Measurements from ENCODE around the gene SECISBP2L. TPM values are rescaled to one million over a fixed set of nuclear protein-coding genes. Genes with fewer than 3 reads are reported as not detected.

SECISBP2L gene
- total RNA-seq, 1 experiment from 2014 or later: 24.7 TPM

DNA sequence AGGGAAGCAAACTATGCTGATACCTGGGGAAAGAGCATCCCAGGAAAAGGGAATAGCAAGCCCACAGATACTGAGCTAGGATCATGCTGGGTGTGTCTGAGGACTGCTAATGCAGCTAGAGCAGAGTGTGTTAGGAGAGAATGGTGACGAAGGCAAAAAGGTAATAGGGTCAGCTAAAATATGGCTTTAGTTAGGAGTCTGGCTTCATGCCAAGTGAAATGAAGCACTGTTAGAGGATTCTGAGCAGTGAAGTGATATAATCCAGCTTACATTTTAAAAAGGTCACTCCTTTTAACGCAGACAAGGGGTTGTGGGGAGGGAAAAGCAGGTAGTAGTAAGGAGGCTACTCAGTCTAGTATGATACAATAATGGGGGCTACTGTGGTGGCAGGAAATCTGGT lies 30.4 kb downstream of the SECISBP2L start:
- Histone ChIP-seq H3T11ph (ENCODE audit: low read length) (no peak overlapping the region), H3K23ac (ENCODE audit: insufficient read length, low read depth, low read length) (no peak overlapping the region), H3K27me3 (ENCODE audit: insufficient read depth, low read length) (no peaks in the 10 kb centered on the region), H2BK15ac (ENCODE audit: low read depth, low read length) (no peak overlapping the region), H3K18ac (ENCODE audit: insufficient read length, low read depth, low read length) (no peak overlapping the region), H4K5ac (ENCODE audit: insufficient read length, low read depth, low read length) (no peak overlapping the region), H3K27ac (ENCODE audit: insufficient read length, low read depth, low read length) (no peak overlapping the region), H2BK5ac (ENCODE audit: insufficient read length, low read length) (no peak overlapping the region), H2BK20ac (ENCODE audit: low read depth, low read length, poor library complexity, severe bottlenecking) (no peak overlapping the region), H3K14ac (ENCODE audit: insufficient read depth, low read length) (no peak overlapping the region), H3K79me2 (ENCODE audit: insufficient read depth, low read length) (no peaks in the 10 kb centered on the region), H3K4me1 (ENCODE audit: insufficient read depth, low read length) (no peaks in the 10 kb centered on the region), H2BK12ac (ENCODE audit: insufficient read length, low read depth, low read length) (no peak overlapping the region), H3K23me2 (ENCODE audit: insufficient read length, low read depth, low read length, poor library complexity, severe bottlenecking) (no peaks in the 10 kb centered on the region), H3K9me3 (ENCODE audit: control insufficient read depth, low read depth, low read length) (no peaks in the 10 kb centered on the region), H3K4ac (ENCODE audit: low read depth, low read length) (no peak overlapping the region), H2BK120ac (ENCODE audit: low read depth, low read length, poor library complexity, severe bottlenecking) (no peak overlapping the region), H4K91ac (ENCODE audit: insufficient read length, low read depth, low read length) (no peak overlapping the region), H2AK5ac (ENCODE audit: insufficient read length, low read length) (no peak overlapping the region), H3K4me2 (ENCODE audit: insufficient read depth, insufficient read length, low read length) (no peak overlapping the region), H4K20me1 (ENCODE audit: control insufficient read depth, insufficient read depth, insufficient read length) (no peaks in the 10 kb centered on the region), H2AFZ (ENCODE audit: low read length) (no peak overlapping the region), H3K79me1 (ENCODE audit: insufficient read depth, low read depth, low read length, poor library complexity, severe bottlenecking) (no peaks in the 10 kb centered on the region), H4K8ac (replicated peaks; ENCODE audit: insufficient read length, low read depth, low read length) (no peak overlapping the region), H3K56ac (ENCODE audit: insufficient read length, low read depth, low read length) (no peak overlapping the region), H3K9ac (ENCODE audit: extremely low read depth, insufficient read length, low read length) (no peak overlapping the region)
- TF ChIP-seq, protein P1, sequence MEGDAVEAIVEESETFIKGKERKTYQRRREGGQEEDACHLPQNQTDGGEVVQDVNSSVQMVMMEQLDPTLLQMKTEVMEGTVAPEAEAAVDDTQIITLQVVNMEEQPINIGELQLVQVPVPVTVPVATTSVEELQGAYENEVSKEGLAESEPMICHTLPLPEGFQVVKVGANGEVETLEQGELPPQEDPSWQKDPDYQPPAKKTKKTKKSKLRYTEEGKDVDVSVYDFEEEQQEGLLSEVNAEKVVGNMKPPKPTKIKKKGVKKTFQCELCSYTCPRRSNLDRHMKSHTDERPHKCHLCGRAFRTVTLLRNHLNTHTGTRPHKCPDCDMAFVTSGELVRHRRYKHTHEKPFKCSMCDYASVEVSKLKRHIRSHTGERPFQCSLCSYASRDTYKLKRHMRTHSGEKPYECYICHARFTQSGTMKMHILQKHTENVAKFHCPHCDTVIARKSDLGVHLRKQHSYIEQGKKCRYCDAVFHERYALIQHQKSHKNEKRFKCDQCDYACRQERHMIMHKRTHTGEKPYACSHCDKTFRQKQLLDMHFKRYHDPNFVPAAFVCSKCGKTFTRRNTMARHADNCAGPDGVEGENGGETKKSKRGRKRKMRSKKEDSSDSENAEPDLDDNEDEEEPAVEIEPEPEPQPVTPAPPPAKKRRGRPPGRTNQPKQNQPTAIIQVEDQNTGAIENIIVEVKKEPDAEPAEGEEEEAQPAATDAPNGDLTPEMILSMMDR (conservative IDR thresholded peaks at IDR 0.05): no peak
- DNase-seq: no peak
- no peaks in the 10 kb centered on the region for H3K27me3 Mint-ChIP-seq (ENCODE audit: low read depth)
- no peak overlapping the region for H3K4me3 Mint-ChIP-seq
- H3K27ac Mint-ChIP-seq: 0 out of 7 replicates have a peak overlapping the region, but pooled peaks of 1 of the 3 experiments have one; percentile 3
- no peaks in the 10 kb centered on the region for H3K9me3 Mint-ChIP-seq
- no peaks in the 10 kb centered on the region for H3K4me1 Mint-ChIP-seq
- H3K36me3 Mint-ChIP-seq (ENCODE audit: insufficient read depth in 1 of 3, low read depth in 3 of 3): peaks cover 11 to 26% (median 24%) of the 10 kb centered on the region in 3 experiments
- WGBS (ENCODE audit: extremely low coverage, insufficient read length, low lambda C conversion rate): no CpG with 5 or more reads among the region's 2 CpGs

All from H9 (cell line).